GM19438 (cell line): Measurements from ENCODE around the gene SIRT5.

Source experiments
- ATAC-seq: cut with Tn5 transposase; IDR thresholded peaks from one replicate; pipeline ENCODE4 v1.9.1; 2021; ENCODE audit warnings: low read depth; ENCODE audit not compliant: unreplicated experiment

Gene SIRT5

DNA sequence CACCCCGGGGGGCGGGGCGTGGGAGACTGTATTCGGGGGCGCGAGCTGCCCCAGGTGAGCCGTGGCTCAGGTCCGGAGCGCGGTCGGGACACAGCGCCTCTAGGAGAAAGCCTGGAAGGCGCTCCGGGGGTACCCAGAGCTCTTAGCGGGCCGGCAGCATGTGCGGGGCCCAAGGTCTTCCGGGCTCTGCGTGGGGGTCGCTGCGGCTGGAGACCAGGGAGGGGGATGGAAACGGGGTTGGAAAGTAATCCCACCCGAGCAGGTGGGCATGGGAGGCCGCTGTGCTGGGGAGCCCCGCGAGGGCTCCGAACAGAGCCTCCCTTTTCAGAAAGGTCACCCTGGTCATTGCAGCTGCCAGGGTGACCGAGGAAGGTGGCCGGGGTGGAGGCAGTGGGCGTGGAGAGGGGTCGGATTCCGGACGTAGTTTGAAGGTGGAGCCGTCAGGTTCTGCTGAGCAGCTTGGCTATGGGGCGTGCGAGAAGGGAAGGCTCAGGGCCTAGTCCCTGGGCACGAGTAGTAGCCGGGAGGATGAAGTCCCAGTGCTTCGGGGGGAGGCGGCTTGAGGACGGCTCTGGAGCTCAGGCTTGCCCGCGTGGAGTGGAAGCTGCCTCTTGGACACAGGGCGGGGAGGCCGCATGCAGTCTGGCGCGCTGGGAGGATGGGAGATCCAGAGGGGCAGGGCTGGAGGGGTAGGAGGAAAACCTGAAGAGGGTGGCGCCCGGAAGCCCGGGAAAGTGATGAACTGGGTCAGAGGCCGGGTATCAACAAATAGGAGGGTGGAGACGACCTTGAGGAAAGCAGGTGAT, at the start of gene SIRT5:
Gene SIRT5 (plus strand): TSS at position 31 of the 806 bp plus-strand sequence. CDS start 9,510 bp downstream, outside the sequence.
- peak; percentile 76 for ATAC-seq

DNA sequence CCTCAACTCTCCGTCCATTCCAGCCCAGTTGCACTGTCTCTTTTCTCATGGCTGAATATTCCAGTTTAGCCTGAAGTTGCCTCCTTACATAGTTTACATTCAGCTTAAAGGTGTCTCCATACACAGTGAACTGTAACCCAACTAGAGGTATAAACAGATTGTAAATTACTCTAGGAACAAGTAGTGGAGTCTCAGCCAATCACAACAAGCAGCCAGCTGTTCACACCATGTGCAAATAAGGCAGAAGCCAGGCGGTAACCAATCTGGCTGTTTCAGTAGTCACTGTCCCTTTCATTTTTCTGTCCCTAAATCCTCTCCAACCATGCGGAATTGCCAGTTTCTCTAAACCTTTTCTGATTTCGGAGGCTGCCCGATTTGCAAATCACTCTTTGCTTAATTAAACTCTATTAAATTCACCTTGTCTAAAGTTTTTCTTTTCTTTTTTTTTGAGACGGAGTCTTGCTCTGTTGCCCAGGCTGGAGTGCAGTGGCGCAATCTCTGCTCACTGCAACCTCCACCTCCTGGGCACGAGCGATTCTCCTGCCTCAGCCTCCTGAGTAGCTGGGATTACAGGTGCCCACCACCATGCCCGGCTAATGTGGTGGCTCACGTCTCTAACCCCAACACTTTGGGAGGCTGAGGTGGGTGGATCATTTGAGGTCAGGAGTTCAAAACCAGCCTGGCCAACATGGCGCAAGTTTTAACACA, 49.4 kb upstream of the SIRT5 start:
- ATAC-seq = no peak

DNA sequence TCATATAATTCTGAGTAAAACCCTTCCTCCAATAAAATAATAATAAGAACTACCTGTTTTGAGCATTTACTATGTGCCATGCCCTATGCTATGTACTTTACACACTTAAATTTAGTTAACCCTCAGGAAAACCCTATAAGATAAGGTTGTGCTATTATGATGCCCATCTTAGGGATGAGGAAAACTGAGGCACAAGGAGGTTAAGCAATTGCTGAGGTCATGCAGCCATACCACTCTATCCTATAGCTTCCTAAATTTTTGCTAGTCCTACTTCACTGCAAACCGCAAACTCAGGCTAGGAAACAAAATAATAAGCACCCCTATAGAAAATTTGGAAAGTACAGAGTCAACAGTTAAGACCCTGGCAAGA, 48.1 kb upstream of the SIRT5 start:
- ATAC-seq = no peak

DNA sequence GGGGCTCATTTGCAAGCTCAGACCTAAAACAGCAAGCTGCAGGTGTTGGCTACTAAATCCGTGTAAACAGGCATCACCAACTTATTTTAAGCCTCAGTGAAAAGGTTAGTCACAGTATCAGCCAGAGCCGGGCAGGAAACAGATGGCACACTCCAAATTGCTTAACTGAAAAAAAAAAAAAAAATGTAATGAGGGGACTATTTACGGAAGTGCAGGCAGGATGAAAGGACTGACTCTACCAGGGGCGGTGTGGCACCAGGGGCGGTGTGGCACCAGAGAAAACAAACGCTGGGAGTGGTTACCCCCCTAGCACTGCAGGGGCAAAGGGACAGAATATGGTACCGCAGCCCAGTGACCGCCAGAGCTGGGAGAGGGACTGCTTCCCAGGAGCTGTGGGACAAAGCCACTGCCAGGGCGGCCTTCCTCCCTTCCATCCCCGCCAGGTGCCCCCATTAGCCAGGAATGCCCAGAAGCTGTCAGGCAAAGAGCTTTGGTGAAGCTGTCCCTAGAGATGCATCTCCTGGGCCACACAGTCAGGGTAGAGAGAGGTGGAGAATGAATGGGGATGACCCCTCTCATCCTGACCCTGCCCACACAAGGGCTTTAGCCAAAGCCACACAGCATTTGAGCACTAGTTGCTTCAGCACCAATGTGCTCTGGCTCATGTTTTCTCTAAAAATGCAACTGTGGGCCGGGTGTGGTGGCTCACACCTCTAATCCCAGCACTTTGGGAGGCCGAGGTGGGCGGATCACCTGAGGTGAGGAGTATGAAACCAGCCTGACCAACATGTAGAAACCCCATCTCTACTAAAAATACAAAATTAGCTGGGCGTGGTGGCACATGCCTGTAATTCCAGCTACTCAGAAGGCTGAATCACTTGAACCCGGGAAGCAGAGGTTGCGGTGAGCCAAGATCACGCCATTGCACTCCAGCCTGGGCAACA, 47.4 kb upstream of the SIRT5 start:
- ATAC-seq = peak; percentile 55

DNA sequence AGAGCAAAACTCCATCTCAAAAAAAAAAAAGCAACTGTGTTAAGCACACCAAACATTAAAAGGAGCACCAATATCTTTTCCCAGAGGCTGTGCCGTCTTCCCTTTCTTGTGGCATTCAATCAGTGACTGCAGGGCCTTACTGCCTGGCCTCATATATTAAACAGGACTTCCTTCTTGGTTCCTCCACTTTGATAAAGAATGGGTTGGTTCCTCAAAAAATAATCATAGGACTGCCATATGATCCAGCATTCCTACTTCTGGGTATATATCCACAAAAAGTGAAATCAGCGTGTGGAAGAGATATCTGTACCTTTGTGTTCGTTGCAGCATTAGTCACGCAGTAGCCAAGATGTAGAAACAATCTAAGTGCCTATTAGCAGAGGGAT, 46.7 kb upstream of the SIRT5 start:
- no peak for ATAC-seq

DNA sequence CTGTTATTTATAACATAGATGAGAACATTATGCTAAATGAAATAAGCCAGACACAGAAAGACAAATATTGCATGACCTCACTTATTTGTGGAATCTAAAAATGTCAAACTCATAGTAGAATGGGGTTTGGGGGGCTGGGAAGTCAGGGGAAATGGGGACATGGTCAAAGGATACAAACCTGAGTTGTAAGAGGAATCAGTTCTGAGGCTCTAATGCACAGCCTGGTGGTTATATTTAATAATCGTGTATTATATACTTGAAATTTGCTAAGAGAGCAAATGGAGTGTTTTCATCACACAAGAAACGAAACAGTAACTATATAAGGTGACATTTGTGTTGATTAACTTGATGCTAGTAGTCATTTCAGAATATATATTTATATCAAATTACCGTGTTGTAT, 46.2 kb upstream of the SIRT5 start:
- no peak for ATAC-seq

DNA sequence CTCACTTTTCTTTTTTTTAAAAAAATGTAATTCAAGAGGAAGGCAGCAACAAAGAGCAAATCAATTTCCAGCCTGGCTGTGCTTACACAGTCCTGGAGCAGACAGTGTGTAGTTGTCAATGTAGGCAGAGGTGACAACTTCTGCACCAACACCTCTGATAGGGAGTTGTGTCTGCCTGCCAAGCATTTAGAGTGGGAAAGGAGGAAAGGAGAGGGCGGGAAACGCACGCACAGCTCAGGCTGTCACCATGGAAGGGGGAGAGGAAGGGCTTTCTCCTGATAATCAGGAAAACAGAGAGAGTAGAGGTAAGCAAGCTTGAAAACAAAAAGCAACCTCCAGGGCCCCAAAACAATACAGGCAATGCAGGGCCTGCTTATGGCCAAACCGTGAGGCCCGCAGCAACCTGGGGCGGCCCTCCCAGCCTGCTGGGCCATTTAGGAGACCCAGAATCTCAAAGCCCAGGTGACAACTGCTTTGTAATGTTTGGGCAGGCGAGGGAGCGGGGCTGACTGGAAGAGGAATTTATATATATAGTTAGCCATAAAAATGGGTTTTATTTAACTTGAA, 45.5 kb upstream of the SIRT5 start:
- ATAC-seq = no peak

DNA sequence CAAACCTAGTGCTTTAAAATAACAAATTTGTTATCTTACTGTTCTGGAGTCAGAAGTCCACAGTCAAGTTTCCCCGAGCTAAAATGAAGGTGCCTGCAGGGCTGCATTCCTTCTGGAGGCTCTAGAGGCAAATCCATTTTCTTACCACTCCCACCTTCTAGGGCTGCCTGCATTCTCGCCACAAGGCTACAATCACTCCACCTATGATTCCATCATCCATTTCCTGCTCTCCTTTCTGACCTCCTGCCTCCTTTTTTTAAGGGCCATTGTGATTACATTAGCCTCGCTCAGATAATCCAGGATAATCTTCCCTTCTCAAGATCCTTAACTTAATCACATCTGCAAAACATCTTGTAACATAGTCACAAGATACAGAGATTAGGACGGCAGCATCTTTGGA, 42.4 kb upstream of the SIRT5 start:
- no peak for ATAC-seq

DNA sequence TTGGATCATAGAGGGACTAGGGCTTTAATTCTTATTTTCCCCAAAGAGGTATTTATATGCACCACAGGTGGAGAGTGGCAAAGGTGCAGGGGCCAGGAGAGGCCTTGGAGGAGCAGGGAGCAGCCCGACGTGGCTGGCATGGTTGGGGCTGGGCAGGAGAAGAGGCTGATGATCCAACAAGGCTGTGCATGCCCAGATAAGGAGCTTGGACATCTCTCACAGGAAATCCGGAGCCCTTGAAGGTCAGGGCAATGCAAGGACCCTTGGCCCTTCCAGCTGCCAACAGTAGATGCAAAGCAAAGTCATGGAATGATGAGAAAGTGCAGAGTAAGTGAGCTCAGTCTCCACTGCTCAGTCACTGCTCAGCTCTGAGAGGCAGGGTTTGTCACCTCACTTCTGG, 39.9 kb upstream of the SIRT5 start:
- no peak for ATAC-seq

DNA sequence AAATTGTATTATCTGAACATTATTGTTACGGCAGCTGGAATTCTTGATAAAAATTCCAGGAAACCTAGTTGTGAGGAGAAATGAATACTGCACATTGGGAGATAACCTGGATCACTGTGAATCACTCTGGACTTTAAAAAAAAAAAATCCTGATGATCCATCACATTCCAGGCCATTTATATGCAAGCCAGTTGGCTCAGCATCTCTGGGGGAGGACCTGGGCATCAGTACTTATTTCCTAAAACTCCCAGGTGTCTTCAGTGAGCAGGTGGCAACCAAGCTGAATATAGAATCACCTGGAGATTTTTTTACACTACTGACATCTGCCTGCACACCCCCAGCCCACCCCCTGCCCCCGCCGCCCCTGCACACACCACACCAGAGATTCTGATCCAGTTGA, 39.1 kb upstream of the SIRT5 start:
- ATAC-seq = no peak

DNA sequence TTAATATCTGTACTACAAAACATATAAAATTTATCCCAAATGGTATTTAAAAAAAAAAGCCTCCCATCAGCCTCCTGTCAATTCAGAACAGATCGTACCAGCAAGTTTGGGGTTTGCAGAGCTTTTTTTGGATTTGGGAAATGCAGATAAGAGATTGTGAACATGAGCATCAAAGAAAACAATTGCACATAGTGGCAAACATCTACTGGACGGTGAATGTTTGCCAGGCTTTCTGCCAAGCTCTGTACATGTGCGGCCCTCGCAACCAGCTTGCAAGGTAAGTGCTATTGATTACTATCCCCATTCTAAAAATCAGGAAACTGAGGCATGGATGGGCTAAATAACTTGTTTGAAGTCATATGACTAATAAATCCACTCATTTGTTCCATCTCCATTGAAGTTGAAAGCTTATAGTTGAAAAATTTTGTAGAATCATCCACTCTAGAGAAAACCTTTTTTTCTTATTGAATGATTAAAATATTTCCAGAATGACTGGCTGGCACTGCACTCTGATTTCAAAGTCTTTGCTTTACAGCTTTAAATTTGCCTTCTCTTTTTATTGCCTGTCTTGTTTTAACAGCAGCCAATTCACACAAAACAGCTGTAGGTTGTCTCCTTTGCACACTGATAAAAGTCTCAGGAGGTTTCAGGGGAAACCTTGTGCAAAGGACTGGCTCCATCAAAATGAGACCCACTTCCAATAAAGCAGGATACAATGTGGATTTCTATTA, 37.4 kb upstream of the SIRT5 start:
- no peak for ATAC-seq

DNA sequence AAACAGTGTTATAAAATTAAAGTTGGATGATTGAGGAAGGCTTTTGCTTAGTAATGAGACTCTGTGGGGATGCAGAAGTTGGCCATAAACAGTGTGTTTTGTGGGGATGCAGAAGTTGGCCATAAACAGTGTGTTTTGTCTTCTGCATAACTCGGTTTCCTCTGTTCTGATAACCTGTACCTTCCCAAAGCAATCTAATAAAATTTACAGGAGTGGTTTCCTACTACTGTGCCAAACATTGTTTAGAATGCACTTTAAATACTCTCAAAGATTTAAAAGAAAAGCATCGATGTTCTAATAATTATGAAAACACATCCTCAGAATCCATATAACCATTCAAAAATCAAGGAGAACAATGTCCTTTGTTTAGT, 36.9 kb upstream of the SIRT5 start:
- ATAC-seq = no peak

DNA sequence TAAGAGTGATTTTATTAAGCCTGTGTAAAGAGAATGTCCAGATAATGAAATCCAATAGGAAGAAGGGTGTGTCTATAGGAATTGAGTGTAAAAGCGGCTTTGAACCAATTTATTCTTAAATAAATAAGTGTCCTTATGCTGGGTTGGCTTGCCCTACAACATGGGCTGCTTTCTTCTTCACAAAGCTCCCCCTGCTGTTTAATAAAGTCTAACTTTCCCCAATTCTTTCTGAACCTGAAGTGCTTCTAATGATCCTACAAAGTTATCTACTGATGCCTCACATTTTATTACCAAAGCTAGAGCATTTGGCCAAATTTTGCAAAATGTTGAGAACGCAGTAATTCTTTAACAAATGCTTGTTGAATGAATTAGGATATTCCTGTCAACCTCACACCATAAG, 36.3 kb upstream of the SIRT5 start:
- no peak for ATAC-seq

DNA sequence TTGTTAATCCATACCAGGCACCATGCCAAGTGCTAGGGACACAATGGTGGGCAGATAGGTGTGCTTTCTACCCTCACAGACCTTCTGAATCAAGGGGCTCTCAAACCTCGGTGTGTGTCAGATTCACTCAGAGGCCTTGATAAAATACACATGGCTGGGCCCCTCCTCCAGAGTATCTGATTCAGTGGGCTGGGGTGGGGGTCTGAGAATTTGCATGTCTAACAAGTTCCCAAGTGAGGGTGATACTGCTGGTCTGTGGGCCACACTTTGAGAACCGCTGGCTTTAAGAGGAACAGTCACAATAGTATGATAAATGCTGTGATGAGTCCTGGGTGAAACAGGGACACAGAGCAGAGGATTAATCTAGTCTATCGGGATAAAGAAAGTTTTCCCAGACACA, 35.8 kb upstream of the SIRT5 start:
- no peak for ATAC-seq

DNA sequence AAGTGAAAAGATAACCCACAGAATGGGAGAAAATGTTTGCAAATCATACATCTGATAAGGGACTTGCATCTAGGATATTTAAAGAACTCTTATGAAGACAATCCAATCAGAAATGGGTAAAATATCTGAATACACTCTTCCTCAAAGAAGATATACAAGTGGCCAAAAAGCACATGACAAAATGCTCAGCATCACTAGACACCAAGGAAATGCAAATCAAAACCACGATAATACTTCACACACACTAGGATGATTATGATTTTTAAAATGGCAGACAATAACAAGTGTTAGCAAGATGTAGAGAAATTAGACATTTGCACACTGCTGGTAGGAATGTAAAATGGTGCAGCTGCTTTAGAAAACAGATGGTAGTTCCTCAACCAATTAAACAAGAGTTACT, 34.8 kb upstream of the SIRT5 start:
- no peak for ATAC-seq

DNA sequence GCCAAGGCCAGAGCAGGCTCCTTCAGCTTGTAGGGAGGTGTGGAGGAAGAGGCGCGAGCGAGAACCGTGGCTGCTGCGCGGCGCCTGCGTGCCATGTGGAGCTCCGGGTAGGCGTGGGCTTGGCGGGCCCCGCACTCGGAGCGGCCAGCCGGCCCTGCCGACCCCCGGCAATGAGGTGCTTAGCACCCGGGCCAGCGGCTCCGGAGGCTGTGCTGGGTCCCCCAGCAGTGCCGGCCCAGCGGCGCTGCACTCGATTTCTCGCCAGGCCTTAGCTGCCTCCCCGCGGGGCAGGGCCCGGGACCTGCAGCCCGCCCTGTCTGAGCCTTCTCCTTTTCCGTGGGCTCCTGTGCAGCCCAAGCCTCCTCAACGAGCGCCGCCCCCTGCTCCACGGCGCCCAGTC, 32.9 kb upstream of the SIRT5 start:
- no peak for ATAC-seq

DNA sequence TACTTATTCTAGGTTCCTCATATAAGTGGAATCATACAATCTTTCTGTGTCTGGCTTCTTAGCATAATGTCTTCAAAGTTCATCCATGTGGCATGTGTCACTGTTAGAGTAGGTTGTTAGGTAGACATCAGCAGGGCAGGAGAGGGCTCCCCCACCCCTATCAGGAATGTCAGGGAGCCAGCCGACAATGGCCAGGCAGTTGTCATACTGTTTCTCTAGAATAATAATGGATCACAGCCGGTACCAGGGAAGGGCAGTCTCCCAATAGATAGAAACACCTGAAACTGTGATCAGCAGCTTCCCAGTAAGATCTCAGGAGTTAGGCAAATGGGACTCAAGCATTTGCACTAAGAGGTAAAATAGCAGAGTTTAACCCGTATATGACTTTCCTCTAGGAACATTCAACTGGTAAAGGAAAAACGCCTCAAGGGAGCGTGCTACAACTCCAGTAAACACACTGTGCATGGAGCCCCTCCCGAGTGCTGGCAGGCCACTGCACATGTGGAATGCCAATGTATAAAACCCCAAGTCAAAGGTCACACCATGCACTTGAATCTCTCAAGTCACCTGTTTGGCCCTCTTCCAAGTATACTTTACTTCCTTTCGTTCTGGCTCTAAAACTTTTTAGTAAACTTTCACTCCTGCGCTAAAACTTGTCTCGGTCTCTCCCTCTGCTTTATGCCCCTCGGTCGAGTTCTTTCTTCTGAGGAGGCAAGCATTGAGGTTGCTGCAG, 29.8 kb upstream of the SIRT5 start:
- no peak for ATAC-seq

DNA sequence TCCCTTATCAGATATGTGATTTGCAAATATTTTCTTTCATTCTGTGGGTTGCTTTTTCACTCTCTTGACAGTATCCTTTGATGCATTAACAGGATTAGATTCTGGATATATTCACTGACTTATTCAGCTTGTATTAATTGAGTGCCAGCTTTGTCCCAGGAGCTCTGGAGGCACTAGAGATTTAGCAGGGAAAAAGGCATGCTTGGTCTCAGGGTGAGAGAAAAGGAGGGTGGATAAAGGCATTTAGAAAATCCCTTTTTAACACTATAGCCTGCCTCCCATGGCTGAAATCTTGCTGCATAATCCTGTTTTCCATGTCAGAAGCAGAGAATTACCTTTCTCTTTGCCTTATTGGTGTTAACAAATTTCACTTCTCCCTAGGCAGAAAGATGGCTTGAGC, 28.5 kb upstream of the SIRT5 start:
- no peak for ATAC-seq

DNA sequence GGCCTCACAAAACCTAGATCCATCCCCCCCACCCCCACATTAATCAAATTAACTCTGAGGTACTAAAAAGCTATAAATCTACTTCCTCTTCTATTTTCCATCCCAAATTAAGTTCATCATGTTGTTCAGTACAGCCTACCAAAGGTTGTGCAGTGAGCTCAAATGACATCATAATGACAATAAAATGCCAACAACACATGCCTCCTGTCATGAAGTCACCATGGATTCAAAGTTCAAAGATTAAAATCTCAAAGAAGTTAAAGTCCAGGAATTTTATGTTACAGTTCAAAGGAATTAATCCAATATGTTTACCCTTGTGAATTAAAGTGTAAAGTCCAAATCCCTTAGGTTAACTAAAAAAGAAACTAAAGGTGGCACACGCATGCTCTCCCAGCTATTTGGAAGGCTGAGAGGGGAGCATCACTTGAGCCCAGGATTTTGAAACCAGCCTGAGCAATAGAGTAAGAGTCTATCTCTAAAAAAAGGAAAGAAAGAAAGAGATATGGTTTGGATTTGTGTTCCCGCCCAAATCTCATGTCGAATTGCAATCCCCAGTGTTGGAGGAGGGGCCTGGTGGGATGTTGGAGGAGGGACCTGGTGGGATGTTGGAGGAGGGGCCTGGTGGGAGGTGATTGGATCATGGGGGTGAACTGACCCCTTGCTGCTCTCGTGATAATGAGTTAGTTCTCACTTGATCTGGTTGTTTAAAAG, 25.7 kb upstream of the SIRT5 start:
- no peak for ATAC-seq
